Lower lobe of right lung (tissue), 2 donors: ENCODE measurements around the gene PTCSC3. TPM values are rescaled to one million over a fixed set of nuclear protein-coding genes. Genes with fewer than 3 reads are reported as not detected.

Experiments
- ATAC-seq, 2 donors: fragments of 200-7000 bp; cut with Tn5 transposase; one replicate each; pipeline ENCODE4 v1.9.1; 2020 to 2022; ENCODE audit warnings: mild to moderate bottlenecking in 2 of 2, moderate library complexity in 2 of 2
- DNase-seq: peaks from one replicate; pipeline ENCODE4 v3.0.0-alpha.2; 2020
- H3K27ac ChIP-seq: fragments of 200-600 bp; one replicate; pipeline ENCODE4 v1.8.0; 2022
- H3K27me3 ChIP-seq: fragments of 200-600 bp; one replicate; pipeline ENCODE4 v1.8.0; 2022; ENCODE audit warnings: low read depth
- H3K36me3 ChIP-seq: fragments of 200-600 bp; one replicate; pipeline ENCODE4 v1.8.0; 2022; ENCODE audit warnings: mild to moderate bottlenecking
- H3K4me1 ChIP-seq: fragments of 200-600 bp; one replicate; pipeline ENCODE4 v1.8.0; 2022
- H3K4me3 ChIP-seq: fragments of 200-600 bp; one replicate; pipeline ENCODE4 v1.8.0; 2022; ENCODE audit warnings: mild to moderate bottlenecking
- H3K9me3 ChIP-seq: fragments of 200-600 bp; one replicate; pipeline ENCODE4 v1.8.0; 2022
- CTCF ChIP-seq: fragments of 200-600 bp; IDR thresholded peaks from one replicate; pipeline ENCODE4 v1.8.0; 2022; ENCODE audit warnings: antibody characterized with exemption, mild to moderate bottlenecking
- intact Hi-C: fragments of 100-400 bp; cut with DNase I; formaldehyde crosslinking; loops from one replicate; pipeline ENCODE4 v1.11.0; 2022
- total RNA-seq: library from RNA; stranded (reverse); fragmentation: NEBNext Ultra II Directional; extraction: Animal tissue kit (Norgen Biotek cat#: 25700); gene quantifications from one replicate; pipeline ENCODE4 v1.2.1, GENCODE V29; 2021
- donor health status: DM: no; HTN: yes; CAD: no; lungs with severe emphysema.

Gene PTCSC3
- total RNA-seq, 1 donor from 2014 or later = 1.5 TPM

- Histone ChIP-seq H3K9me3 (no peaks in the 10 kb centered on the region), H3K27me3 (no peaks in the 10 kb centered on the region), H3K4me3 (no peak overlapping the region), H3K4me1 (no peaks in the 10 kb centered on the region), H3K27ac (no peak overlapping the region), H3K36me3 (no peaks in the 10 kb centered on the region)
- no peak for ATAC-seq
- TF ChIP-seq CTCF = no peak
- DNase-seq = no peak
- intact Hi-C loops = no loop called here
Measured at GRCh38 chr14:36163451-36163850, 13.1 kb downstream of the PTCSC3 start.

- Histone ChIP-seq H3K27me3 (no peaks in the 10 kb centered on the region), H3K4me3 (no peak overlapping the region), H3K27ac (no peak overlapping the region), H3K36me3 (no peaks in the 10 kb centered on the region), H3K4me1 (no peaks in the 10 kb centered on the region), H3K9me3 (no peaks in the 10 kb centered on the region)
- DNase-seq = no peak
- no peak for TF ChIP-seq CTCF
- no peak for ATAC-seq
- intact Hi-C loops = no loop called here
Measured at GRCh38 chr14:36162267-36162666, 14.3 kb downstream of the PTCSC3 start.

GRCh38 chr14:36161776-36162175, 14.7 kb downstream of the PTCSC3 start:
- TF ChIP-seq CTCF = no peak
- H3K36me3 ChIP-seq = no peaks in the 10 kb centered on the region
- DNase-seq (no peak), ATAC-seq (no peak)
- H3K27ac ChIP-seq = no peak overlapping the region
- intact Hi-C loops = no loop called here
- H3K4me1 ChIP-seq = no peaks in the 10 kb centered on the region
- H3K9me3 ChIP-seq = no peaks in the 10 kb centered on the region
- H3K4me3 ChIP-seq = no peak overlapping the region
- H3K27me3 ChIP-seq = no peaks in the 10 kb centered on the region

- TF ChIP-seq CTCF = no peak
- Histone ChIP-seq H3K36me3 (no peaks in the 10 kb centered on the region), H3K4me1 (no peaks in the 10 kb centered on the region), H3K27me3 (no peaks in the 10 kb centered on the region), H3K9me3 (no peaks in the 10 kb centered on the region), H3K4me3 (no peak overlapping the region), H3K27ac (no peak overlapping the region)
- intact Hi-C loops = no loop called here
- DNase-seq = no peak
- ATAC-seq = no peak
Measured at GRCh38 chr14:36151335-36151734, 25.2 kb downstream of the PTCSC3 start.

- H3K27me3 ChIP-seq = no peaks in the 10 kb centered on the region
- H3K27ac ChIP-seq = no peak overlapping the region
- no peak for TF ChIP-seq CTCF
- no peaks in the 10 kb centered on the region for H3K36me3 ChIP-seq
- DNase-seq (no peak), ATAC-seq (no peak)
- H3K4me1 ChIP-seq = no peaks in the 10 kb centered on the region
- intact Hi-C loops = no loop called here
- H3K9me3 ChIP-seq = no peaks in the 10 kb centered on the region
- no peak overlapping the region for H3K4me3 ChIP-seq
Measured at GRCh38 chr14:36134038-36134437, 42.5 kb downstream of the PTCSC3 start.

- H3K27me3 ChIP-seq = no peaks in the 10 kb centered on the region
- ATAC-seq = no peak
- no peak overlapping the region for H3K27ac ChIP-seq
- H3K9me3 ChIP-seq = no peaks in the 10 kb centered on the region
- TF ChIP-seq CTCF = no peak
- H3K4me3 ChIP-seq = no peak overlapping the region
- intact Hi-C loops = no loop called here
- H3K4me1 ChIP-seq = no peaks in the 10 kb centered on the region
- no peak for DNase-seq
- no peaks in the 10 kb centered on the region for H3K36me3 ChIP-seq
Measured at GRCh38 chr14:36132826-36133225, 43.7 kb downstream of the PTCSC3 start.
